Measurements from ENCODE around the gene ARSA.

DNA sequence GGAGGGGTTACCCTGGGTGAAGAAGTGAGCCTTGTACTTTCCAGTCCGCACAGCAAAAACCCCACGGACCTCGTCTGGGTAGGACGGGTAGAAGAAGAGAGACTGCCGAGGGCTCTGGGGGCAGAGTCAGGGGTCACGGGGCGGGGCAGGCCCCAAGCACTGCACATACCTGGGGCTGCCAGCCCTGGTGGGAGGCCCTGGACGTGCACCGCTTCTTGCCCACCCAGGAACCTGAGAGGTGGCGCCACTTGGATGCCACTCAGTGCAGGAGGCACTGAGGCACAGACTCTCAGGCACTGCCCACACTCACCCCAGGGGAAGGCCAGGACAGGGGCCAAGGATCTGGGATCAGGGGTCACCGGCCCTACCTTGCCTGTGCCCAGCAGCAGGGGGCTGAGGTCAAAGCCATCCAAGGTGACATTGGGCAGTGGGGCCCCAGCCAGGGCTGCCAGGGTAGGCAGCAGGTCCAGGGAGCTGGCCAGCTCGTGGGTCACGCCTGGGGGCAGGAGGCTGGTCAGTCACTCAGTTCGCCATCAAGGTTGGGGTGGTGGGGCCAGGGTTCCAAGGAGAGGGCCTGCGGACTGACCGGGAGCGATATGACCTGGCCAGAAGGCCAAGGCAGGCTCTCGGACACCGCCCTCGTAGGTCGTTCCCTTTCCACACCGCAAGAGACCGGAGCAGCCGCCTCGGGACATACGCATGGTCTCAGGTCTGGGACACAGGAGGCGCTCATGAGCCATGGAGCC is 2.2 kb downstream of the ARSA start:
- TF ChIP-seq, protein P1, sequence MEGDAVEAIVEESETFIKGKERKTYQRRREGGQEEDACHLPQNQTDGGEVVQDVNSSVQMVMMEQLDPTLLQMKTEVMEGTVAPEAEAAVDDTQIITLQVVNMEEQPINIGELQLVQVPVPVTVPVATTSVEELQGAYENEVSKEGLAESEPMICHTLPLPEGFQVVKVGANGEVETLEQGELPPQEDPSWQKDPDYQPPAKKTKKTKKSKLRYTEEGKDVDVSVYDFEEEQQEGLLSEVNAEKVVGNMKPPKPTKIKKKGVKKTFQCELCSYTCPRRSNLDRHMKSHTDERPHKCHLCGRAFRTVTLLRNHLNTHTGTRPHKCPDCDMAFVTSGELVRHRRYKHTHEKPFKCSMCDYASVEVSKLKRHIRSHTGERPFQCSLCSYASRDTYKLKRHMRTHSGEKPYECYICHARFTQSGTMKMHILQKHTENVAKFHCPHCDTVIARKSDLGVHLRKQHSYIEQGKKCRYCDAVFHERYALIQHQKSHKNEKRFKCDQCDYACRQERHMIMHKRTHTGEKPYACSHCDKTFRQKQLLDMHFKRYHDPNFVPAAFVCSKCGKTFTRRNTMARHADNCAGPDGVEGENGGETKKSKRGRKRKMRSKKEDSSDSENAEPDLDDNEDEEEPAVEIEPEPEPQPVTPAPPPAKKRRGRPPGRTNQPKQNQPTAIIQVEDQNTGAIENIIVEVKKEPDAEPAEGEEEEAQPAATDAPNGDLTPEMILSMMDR (conservative IDR thresholded peaks at IDR 0.05; ENCODE audit: low read length) = 0 out of 2 replicates have a peak, but pooled peaks have one; percentile 27
- TF ChIP-seq EZH2phosphoT487 (IDR thresholded peaks at IDR 0.05; ENCODE audit: borderline replicate concordance, low read depth, low read length) = no peak
